Activated CD8-positive, alpha-beta memory T cell treated with anti-CD3 and anti-CD28 coated beads for 48 hours (primary cell): ENCODE data around the gene E2F8.

Experiments used
- DNase-seq, 3 experiments: peaks; one replicate each; pipeline ENCODE4 v3.0.0-alpha.2; 2020; ENCODE audit warnings: low read depth in 2 of 3, low spot score in 2 of 3

E2F8 gene

GRCh38 chr11:19252394-19253152 is 11.8 kb upstream of the E2F8 start:
- no peak for DNase-seq

- no peak for DNase-seq
Measured at GRCh38 chr11:19251577-19251976, 10.8 kb upstream of the E2F8 start.

GRCh38 chr11:19246816-19247215 is 6.1 kb upstream of the E2F8 start:
- no peak for DNase-seq

GRCh38 chr11:19245351-19245750 is 4.6 kb upstream of the E2F8 start:
- DNase-seq = no peak

- DNase-seq = no peak
Measured at GRCh38 chr11:19244621-19245020, 3.9 kb upstream of the E2F8 start.

DNA sequence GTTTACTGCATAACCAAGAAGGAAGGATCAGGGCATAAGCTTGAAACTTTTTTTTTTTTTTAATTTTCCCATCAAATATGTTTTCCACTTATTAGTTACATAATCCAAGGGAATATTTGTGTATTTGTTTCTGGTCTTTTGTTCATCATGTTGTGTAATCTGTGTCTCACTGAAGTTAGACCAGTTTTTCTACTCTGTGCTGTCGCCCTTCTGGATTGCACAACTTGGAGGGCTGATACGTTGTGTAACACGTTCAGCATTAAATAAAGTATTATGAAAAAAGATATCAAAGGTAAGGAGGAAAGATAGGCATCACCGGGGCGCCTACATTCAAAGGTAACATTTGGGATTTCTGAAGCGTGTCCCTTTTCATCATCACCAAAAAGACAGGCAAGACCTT is 3.3 kb upstream of the E2F8 start:
- DNase-seq = no peak

- no peak for DNase-seq
Measured at GRCh38 chr11:19243613-19244012, 2.9 kb upstream of the E2F8 start.

DNA sequence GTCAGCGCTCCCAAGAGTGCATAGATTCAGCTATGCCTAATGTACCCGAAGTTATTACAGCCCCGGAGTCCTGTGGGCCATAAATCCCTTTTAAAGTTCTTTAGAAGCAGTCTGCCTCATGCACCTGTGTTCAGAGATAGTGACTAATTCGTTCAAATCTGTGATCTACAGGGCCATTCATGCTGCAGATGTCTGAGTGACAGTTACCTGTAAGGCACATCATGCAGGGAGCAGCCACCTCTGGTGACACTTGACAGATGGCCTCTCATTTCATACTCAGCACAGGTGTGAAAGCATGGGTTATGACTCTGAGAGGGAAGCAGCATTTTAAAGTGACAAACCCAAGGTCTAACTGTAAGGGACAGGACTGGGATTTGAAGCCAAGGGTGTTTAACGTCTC is 2.4 kb upstream of the E2F8 start:
- no peak for DNase-seq

DNA sequence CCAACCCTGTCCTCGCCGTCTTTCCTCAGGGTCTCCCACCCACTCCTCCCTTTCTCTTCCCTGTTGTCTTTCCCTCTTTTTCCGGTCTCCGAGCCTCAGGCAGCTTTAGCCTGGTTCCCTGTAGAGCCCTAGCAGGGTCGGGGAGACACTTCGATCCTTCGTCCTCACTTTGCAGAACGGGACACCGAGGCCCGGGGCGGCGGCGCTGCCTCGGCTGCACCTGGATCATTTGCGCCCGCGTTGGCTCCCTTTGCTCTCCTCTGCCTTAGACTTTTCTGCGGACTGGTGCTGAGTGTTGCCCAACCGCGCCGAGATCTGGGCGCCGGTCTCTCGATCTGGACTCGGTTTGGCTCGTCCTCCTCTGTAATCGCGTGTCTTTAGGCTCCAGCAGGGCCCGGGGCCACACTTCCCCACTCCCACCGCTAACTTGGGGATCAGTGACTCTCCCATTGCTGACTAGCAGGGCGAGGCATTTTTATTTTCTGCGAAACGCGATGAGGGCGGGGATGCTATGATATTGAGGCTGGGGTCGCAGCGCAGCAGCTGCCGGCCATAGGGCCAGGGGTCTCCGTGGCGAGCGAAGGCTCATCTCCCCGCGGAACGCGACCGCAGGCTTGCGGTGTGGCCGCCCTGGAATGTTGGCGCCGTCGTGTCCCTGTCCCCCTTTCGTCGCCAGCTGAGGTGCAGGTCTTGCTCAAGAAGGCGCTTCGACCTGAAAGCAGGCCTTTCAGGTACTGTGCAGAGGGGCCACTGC is 1.6 kb upstream of the E2F8 start:
- no peak for DNase-seq

DNA sequence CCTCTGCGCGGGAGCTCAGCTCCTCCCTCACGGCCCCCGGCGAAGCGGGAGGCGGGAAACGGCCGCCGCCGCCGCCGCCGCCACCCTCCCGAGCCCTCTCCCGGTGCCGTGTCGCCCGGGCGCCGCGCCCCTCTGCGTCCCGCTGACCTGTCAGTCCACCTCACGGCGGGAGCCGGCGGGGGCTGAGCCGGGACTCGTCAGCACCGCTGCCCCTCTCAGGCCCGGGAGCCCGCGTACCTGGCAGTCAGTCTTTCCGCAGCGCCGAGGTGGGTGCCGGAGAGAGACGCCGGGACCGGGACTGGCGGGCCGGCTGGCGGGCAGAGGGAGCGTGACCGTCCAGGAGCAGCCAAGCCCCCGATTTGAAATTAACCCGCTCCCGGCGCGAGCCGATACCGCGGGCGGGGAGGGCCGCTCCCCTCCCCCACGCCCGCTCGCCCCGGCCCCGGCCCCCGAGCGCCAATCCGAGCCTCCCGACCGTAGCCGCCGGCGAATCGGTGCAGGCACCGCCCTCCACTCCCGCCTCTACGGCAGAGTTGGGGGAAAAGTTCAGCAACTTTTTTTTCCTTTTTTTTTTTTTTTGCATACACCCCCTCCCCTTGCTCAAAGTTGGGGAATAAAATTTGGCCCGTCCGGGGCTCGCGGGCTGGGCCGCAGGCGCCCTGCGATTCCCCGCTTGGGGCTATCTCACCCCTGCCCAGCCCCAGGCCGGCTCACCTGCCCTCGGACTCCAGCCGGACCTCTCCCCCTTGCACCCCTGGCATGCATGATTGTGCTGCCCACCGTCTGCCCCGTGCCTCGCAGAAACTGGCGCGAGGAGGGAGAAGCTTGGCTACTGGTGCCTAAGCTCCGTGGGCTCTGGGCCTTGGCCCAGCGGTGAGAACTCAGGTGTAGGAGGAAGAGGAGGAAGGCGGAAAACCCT is 774 bp upstream of the E2F8 start:
- peak; percentile 7 to 28 (median 28) for DNase-seq

GRCh38 chr11:19239039-19239438 is 1.7 kb downstream of the E2F8 start:
- no peak for DNase-seq

GRCh38 chr11:19237813-19238212 is 2.9 kb downstream of the E2F8 start:
- DNase-seq = no peak

DNA sequence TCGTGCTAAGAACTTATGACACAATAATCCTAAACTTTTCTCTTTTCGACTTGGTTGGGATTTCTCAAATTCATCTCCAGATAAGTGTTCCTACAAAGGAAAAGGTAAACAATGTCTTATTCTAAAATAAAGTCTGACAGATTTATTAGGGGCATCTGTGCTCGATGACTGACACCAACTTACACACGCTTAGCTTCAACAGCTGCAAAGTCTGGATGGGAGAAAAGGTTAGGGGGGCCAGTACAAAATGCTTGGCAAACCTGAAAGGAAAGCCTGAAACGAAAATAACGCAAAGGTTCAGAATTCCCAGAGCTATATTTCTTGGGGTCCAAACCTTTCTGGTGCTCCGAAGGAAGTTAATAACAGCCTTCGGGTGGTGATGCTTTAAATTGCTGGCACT is 3.4 kb downstream of the E2F8 start:
- no peak for DNase-seq

DNA sequence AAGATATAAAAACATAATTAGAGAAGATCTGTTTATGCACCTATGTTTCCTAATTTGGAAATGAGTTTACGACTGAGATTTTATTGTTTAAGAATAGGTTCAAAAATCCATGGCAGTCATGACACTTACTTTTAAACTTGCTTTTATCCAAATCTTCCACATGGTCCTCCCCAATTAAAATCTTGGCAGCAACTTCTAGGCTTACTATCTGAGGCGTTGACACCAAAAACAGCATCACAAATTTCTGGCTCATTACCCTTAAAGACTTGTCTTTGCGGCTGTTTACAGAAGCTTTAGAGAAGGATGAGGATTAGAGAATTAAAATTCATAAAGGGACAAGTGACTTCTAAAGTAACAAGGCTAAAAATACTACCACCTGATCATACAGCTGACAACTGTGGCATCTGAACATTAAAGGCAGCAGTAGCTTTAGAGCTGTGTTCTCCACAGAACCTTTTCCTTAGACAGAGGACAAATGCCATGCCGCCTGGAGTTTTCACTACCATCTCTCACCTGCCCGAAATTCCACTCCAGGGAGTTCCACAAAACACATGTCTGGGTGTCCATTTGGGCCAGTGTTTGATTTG is 6.4 kb downstream of the E2F8 start:
- no peak for DNase-seq

DNA sequence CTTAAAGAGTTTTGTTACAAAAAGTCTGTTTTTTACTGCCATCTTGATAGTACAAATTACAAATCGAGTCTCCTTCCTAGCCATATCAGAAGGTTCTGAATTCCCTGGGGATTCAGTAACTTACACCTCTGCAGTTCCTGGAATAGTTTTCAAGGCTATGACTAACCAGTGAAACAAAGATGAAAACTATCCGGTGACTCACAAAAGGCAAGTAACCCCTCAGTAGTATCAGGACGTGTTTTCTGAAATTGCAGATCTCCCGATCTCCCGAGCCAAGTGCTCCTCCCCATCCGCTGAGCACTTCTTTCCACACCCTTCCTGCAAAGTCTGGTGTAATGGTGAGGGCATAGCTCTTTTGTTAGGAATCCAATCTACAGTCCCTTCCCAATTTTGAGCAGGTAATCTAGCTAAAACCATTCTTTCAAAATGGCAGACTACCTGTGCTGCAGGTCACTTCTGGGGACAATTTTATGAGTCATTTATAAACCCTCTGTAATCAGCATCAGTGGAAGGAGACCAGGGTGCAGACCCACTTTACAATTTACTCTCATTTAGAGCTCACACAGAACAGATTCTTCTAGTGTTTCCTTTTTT is 7.7 kb downstream of the E2F8 start:
- DNase-seq = no peak

DNA sequence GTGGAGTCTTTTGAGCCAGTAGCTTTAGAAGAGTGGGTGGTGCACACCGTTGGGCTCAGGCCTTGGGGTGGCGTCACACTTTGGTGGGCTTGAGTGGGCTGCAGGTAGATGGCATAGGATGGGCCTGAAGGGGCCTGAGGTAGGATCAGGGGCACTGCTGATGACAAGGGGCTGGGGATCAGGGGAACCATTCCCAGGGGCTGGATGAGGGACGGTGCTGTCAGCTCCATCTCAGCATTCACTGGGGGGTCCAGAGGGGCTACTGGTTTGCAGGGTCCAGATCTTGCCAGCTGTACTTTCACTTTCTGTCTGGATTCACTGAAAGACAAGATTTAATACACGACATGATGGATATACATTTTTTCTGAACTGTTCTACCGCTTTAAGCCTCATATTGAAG is 11.1 kb downstream of the E2F8 start:
- DNase-seq = no peak

GRCh38 chr11:19228968-19229367 is 11.8 kb downstream of the E2F8 start:
- DNase-seq = no peak

- DNase-seq = no peak
Measured at GRCh38 chr11:19226378-19227195, 14.2 kb downstream of the E2F8 start.

GRCh38 chr11:19225581-19225980 is 15.2 kb downstream of the E2F8 start:
- DNase-seq = no peak

GRCh38 chr11:19225123-19225522 is 15.6 kb downstream of the E2F8 start:
- no peak for DNase-seq
